Measurements from ENCODE around the gene SFXN2.
"Not testable (repeated sequence)": the region's sequence is repeated elsewhere in the genome, so short reads cannot be mapped to it uniquely, and the experiment has no call there.

SFXN2 gene

GRCh38 chr10:102720775-102721301, 6.4 kb downstream of the SFXN2 start:
- DNase-seq (ENCODE audit: low read depth), result no peak

DNA sequence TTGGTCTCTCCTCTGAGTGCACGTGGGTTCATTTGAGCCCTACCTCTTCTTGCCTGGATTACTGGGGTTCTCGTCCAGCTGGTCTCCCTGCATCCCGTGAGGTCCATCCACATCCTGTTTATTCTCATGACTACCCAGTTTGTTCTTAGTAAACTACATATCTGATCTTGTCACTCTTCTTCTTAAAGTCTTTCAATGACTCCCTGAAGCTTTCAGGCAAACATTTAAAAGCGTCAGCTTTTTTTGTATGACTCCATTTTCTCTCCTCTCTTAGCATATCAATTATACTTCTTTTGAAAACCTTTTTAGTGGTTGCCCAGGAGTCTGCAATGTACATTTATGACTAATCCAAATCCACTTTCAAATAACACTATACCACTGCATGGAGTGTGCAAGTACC, 7.5 kb downstream of the SFXN2 start:
- no peak for DNase-seq (ENCODE audit: low read depth)

GRCh38 chr10:102723989-102724388, 9.6 kb downstream of the SFXN2 start:
- no peak for DNase-seq (ENCODE audit: low read depth)

- DNase-seq (ENCODE audit: low read depth), result no peak
Observed at GRCh38 chr10:102726274-102726673, 11.8 kb downstream of the SFXN2 start.

GRCh38 chr10:102727037-102727818, 12.8 kb downstream of the SFXN2 start:
- DNase-seq (ENCODE audit: low read depth), result no peak

DNA sequence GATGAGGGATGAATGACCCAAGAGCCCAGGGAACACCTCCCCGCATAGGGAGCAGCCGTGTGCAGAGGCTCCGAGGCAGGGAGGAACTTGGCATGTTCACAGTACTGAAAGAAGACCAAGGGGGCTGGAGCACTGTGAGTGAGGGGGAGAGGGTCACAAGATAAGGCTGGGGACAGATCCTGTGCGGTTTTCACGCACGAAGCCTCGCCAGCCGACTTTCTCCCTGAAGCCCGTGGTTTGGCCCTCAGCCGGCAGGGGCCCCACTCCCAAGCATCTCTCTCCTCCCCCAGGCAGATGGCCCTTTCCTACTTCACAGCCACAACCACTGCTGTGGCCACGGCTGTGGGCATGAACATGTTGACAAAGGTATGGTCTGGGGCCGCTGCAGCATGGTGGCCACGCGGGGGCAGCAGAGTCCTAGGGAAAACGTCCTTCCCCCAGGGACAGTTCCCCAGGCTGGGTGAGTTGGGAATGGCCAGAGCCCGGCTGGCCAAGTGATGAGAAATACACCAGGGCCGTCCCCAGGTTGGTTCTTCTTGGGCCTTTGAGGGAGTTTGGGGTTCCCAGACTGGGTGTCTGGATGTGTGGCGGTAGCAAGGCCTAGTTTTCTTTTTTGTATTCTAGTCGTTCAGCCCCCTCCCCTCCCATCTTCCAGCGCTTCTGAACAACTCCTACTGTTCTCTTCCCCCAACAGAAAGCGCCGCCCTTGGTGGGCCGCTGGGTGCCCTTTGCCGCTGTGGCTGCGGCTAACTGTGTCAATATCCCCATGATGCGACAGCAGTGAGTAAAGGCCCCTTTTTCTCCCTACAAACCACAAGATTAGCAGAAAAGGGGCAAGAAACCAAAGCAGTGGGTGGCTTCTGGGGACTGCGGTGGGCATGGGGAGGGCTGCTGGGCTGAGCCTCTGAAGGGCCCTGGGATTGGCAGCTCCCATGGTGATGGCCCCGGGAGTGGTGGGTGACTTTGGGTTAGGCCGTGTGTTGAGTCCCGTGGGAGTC, 14.9 kb downstream of the SFXN2 start:
- peak; percentile 45 for DNase-seq (ENCODE audit: low read depth)

DNA sequence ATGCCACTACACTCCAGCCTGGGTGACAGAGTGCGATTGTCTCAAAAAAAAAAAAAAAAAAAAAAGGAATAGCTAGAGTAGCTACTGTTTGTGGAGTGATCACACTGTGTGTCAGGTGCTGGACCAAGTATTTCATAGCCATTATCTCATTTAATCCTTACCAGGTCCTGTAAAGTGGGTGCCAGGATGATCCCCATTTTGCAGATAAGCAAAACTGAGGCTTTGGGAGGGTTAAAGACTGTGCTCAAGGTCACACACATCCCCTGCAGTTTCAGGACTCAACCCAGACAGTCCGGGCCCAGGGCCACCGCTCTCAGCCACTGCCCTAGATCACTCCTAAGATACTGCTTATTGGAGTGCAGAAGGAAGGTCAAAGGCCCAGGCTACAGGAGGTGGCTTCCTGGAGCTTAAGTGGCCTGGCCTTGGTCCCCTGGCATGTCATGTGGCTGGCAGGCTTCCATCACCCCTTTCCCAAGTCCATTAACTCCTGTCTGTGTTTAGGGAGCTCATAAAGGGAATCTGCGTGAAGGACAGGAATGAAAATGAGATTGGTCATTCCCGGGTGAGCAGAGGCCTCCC, 16.9 kb downstream of the SFXN2 start:
- no peak for DNase-seq (ENCODE audit: low read depth)

DNA sequence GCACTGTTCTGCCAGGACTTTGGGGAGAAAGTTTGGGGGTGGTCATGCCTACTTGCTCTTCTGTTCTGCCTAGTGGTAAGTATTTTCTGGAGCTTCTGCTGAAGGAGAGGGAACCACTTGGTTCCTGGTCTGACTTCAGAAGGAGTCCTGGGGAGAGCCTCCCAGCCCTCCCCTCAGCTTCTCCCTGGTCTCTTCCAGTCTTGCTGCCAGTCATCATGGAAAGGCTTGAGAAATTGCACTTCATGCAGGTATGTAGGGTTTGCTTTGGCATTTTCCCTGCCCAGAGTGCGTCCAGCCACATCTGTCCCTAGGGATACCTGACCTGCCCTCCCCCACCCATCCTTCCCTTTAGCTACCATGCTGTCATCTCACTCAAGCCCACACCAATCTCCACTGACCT, 18.2 kb downstream of the SFXN2 start:
- DNase-seq (ENCODE audit: low read depth), result no peak

DNA sequence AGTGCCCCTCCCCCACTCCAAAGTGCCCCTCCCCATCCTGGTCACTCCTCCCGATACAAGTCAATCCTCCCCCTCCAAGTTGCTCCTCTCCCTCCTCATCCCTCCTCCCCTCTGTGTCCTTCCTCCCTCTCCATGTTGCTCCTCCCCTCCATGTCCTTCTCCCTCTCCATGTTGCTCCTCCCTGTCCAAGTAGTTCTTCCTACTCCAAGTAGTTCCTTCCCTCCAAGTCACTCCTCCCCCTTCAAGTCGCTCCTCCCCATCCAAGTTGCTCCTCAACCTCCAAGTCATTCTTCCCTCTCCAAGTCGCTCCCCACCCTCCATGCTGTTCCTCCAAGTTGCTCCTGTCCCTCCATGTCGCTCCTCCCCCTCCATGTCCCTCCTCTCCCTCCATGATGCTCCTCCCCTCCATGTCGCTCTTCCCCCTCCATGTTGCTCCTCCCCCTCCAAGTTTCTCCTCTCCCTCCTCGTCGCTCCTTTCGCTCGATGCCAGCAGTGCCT, 20.7 kb downstream of the SFXN2 start:
- DNase-seq (ENCODE audit: low read depth), result no peak

DNA sequence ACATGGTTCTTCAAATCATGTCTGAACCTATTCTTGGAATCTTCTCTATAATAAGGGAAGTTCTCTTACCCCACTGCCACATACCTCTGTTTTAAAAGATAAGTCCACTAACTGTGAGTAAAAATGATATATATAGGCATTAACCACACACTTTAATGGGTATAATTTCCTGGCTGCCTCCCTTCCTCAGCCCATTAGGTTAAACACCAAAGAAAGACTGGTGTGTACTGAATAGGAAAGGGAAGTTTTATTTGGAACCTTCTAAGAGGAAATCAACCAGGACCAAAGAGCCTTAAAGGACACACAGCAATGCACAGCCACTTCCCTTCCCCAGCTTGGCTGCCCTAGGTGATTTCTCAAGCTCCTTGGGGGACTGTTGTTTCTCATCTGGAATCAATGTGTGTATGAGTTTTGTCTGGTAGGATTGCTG, 24.3 kb downstream of the SFXN2 start:
- no peak for DNase-seq (ENCODE audit: low read depth)

- DNase-seq (ENCODE audit: low read depth), result no peak
Observed at GRCh38 chr10:102740229-102740628, 25.8 kb downstream of the SFXN2 start.

DNA sequence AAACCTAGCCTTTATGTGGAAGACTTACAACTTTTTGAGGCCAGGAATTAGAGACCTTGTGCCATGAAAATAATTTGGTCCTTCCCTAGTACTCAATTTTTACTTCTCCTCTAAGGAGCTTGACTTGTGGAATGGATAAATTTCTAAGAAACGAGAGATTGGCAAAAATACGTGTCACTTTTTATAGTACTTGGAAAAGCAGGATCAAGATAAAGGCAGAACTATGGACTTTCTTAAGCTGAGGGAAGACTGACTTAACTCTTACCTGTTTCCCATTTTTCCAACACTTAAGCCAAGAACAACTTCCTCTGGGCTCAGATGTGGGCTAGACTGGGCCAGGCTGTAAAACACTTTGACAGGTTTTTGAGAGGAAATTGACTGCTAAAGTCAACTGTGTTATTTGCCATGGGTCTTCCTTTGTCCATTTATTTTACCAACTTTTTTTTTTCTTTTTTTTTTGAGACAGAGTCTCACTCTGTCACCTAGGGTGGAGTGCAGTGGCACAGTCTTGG, 27.3 kb downstream of the SFXN2 start:
- no peak for DNase-seq (ENCODE audit: low read depth)

DNA sequence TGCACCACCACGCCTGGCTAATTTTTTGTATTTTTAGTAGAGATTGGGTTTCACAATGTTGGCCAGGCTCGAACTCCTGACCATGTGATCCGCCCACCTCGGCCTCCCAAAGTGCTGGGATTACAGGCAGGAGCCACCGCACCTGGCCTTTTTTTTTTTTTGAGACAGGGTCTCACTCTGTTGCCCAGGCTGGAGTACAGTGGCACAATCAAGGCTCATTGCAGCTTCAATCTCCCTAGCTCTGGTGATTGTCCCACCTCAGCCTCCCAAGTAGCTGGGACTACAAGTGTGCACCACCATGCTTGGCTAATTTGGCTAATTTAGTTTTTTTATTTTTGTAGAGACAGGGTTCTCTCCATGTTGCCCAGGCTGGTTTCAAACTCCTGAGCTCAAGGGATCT, 27.9 kb downstream of the SFXN2 start:
- not testable (repeated sequence) for DNase-seq (ENCODE audit: low read depth)

- DNase-seq (ENCODE audit: low read depth), result no peak
Observed at GRCh38 chr10:102743078-102743587, 28.7 kb downstream of the SFXN2 start.

DNA sequence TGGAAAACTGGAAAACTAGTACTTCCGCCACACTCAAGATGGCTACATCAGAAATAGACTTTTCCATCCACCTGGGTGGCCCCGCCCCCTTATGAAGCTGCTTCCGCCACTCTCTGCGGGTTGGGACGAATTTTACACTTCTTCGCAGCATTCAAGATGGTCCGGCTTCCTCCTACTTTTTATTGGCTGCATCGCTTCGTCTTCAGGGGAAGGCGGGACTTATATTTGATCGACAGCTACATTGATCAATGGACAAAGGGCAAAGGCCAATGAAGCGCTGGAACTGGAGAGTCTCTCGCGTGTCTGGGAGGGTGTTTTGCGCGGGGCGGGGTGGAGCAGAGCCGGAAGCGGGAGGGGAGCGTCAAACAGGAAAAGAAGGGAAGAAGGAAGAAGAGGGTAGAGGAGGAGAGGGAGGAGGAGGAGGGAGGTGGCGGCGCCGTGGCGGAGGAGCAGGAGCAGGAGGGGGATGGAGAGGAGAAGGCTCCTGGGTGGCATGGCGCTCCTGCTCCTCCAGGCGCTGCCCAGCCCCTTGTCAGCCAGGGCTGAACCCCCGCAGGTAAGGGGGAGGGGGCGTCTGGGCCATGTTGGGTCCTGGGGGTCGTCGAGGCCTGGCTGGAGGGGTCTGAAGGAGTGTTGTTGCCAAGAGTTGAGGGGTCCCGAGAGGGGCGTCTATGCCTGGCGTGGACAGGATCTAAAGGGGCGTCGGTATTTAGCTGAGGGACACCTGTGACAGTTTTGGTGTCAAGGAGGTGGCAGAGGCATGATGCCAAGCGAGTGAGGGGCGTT, 29.3 kb downstream of the SFXN2 start, which contains the start of gene WBP1L:
Gene WBP1L, plus strand, starts transcription at position 361 of the 786 bp plus-strand sequence. Its CDS starts 106 bp downstream, at position 467.
- DNase-seq (ENCODE audit: low read depth), result peak; percentile 87

- DNase-seq (ENCODE audit: low read depth), result no peak
Observed at GRCh38 chr10:102744374-102745051, 30.1 kb downstream of the SFXN2 start.

GRCh38 chr10:102745157-102745556, 30.7 kb downstream of the SFXN2 start:
- no peak for DNase-seq (ENCODE audit: low read depth)

- no peak for DNase-seq (ENCODE audit: low read depth)
Observed at GRCh38 chr10:102752266-102752930, 38.0 kb downstream of the SFXN2 start.

DNA sequence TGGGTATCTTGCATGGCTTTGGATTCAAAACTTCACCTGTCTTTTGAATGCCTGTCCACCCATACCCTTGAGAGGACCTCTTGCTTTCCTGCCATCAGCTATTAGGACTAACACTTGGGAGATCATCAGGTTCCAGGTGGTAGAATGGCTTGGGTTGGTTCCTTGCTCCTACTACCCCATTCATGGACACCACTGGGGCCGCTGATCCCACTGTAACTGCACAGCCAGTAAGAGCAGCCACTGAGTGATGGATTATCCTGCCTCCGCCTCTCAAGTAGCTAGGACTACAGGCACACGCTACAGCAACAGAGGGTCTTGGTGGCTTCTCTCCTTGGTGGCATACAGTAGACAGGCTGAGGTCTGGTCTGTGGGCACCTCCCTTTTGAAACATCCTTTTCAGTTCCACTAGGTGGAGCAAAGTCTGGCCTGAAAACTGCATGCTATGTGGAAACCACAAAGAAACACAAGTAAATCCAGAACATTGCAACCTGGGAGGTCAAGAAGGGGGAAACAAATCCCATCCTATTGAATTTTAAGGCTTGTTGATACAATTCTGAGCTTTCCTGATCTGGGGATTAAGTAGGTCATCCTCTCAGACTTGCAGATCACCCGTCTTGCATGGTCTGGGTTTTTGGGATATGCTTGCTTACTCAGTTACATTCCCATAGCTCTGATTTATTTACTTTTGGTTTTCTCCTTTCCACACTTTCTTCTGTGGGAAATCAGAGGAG, 38.7 kb downstream of the SFXN2 start:
- no peak for DNase-seq (ENCODE audit: low read depth)

All from activated T-cell treated with anti-CD3 and anti-CD28 coated beads for 1 hour (primary cell).